Right renal cortex interstitium (tissue), 3 donors: ENCODE measurements around the gene DMWD. TPM values are rescaled to one million over a fixed set of nuclear protein-coding genes. Genes with fewer than 3 reads are reported as not detected.

Source experiments
- DNase-seq, 3 donors: peaks; one replicate each; pipeline ENCODE4 v3.0.0-alpha.2; 2013; ENCODE audit warnings: low read depth in 3 of 3, low spot score in 2 of 3
- polyA plus RNA-seq, 3 donors: library from polyadenylated mRNA; unstranded; fragments of 120-200 nt; gene quantifications; one replicate each; pipeline ENCODE4 v1.2.1, GENCODE V29; 2013; ENCODE audit not compliant: insufficient read length in 3 of 3

Gene DMWD
- polyA plus RNA-seq, 3 donors = 21.6 to 25.8 (median 23.8) TPM

GRCh38 chr19:45789035-45789786, 3.4 kb downstream of the DMWD start:
- no peak for DNase-seq

- no peak for DNase-seq
Observed at GRCh38 chr19:45786533-45786894, 6.1 kb downstream of the DMWD start.

GRCh38 chr19:45785781-45786532, 6.7 kb downstream of the DMWD start:
- DNase-seq = no peak

GRCh38 chr19:45785097-45785496, 7.5 kb downstream of the DMWD start:
- no peak for DNase-seq

- DNase-seq = no peak
Observed at GRCh38 chr19:45784096-45784495, 8.5 kb downstream of the DMWD start.

- no peak for DNase-seq
Observed at GRCh38 chr19:45782820-45783785, 9.5 kb downstream of the DMWD start.

GRCh38 chr19:45782162-45782691, 10.4 kb downstream of the DMWD start, which contains the start of gene DMPK:
Gene DMPK (minus strand): TSS chr19:45782490. CDS start chr19:45782352, 138 bp downstream.
- DNase-seq = no peak

GRCh38 chr19:45781214-45782161, 11.2 kb downstream of the DMWD start:
- no peak for DNase-seq

GRCh38 chr19:45780448-45781213, 12.0 kb downstream of the DMWD start:
- DNase-seq = no peak

- DNase-seq = no peak
Observed at GRCh38 chr19:45780146-45780447, 12.5 kb downstream of the DMWD start.

GRCh38 chr19:45779231-45780145, 13.2 kb downstream of the DMWD start:
- DNase-seq = peak in 2 of 3 donors; percentile 48 to 69

GRCh38 chr19:45778010-45778661, 14.5 kb downstream of the DMWD start:
- no peak for DNase-seq

GRCh38 chr19:45777395-45777961, 15.2 kb downstream of the DMWD start:
- DNase-seq = no peak

GRCh38 chr19:45774765-45775164, 17.9 kb downstream of the DMWD start:
- no peak for DNase-seq

GRCh38 chr19:45773384-45773783, 19.3 kb downstream of the DMWD start:
- DNase-seq = no peak

GRCh38 chr19:45772912-45773311, 19.7 kb downstream of the DMWD start:
- DNase-seq = no peak
